Measurements from ENCODE around the gene F5.
A peak's percentile ranks its signal among the peaks of the same experiment; 100 is the strongest.

Gene F5

DNA sequence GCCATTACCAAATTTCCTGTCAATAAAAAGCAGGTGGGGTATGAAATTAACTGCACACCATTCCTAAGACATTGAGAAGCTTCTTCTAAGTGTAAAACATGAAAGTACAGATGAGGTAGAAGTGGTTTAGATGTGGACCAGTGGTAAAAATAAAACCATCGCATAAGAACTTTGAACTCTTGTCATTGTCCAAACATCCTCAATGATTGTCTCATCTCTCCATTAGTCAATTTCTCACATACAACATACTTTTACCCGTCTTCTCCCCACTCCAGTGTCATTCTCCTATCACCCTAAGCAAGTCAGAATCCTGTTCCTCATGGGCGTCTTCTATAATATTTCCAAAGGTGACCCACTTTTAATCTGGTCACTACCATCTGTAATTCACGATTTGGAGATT lies 76.2 kb downstream of the F5 start:
- no peak for DNase-seq
- no peak overlapping the region for H3K4me3 ChIP-seq (ENCODE audit: low read depth in 1 of 2, low read length in 2 of 2)
- no peaks in the 10 kb centered on the region for H3K36me3 ChIP-seq (ENCODE audit: insufficient read depth, low read length)
- TF ChIP-seq, protein P1, sequence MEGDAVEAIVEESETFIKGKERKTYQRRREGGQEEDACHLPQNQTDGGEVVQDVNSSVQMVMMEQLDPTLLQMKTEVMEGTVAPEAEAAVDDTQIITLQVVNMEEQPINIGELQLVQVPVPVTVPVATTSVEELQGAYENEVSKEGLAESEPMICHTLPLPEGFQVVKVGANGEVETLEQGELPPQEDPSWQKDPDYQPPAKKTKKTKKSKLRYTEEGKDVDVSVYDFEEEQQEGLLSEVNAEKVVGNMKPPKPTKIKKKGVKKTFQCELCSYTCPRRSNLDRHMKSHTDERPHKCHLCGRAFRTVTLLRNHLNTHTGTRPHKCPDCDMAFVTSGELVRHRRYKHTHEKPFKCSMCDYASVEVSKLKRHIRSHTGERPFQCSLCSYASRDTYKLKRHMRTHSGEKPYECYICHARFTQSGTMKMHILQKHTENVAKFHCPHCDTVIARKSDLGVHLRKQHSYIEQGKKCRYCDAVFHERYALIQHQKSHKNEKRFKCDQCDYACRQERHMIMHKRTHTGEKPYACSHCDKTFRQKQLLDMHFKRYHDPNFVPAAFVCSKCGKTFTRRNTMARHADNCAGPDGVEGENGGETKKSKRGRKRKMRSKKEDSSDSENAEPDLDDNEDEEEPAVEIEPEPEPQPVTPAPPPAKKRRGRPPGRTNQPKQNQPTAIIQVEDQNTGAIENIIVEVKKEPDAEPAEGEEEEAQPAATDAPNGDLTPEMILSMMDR (IDR thresholded peaks at IDR 0.05; ENCODE audit: borderline replicate concordance, extremely low read depth, low read length, poor library complexity, severe bottlenecking) = no peak
- no peak for TF ChIP-seq EZH2 (IDR thresholded peaks at IDR 0.05; ENCODE audit: borderline replicate concordance, low read depth, low read length, severe bottlenecking)
- no peak overlapping the region for H2AFZ ChIP-seq (ENCODE audit: low read depth, low read length)
- H3K27me3 ChIP-seq (ENCODE audit: insufficient read depth, low read length, poor library complexity) = no peaks in the 10 kb centered on the region
- ATAC-seq (ENCODE audit: insufficient read depth, low read depth) = no peak
- H3K9ac ChIP-seq (ENCODE audit: low read depth, low read length) = no peak overlapping the region
- no peak overlapping the region for H3K27ac ChIP-seq (ENCODE audit: low read length)
- H3K4me1 ChIP-seq (ENCODE audit: insufficient read depth, low read length) = peaks cover 13% of the 10 kb centered on the region
- H3K4me2 ChIP-seq (ENCODE audit: insufficient read depth, low read length) = no peak overlapping the region
- H4K20me1 ChIP-seq (ENCODE audit: insufficient read depth, low read length) = no peaks in the 10 kb centered on the region
- H3K9me3 ChIP-seq (ENCODE audit: insufficient read depth, low read length, severe bottlenecking) = no peaks in the 10 kb centered on the region
- no peaks in the 10 kb centered on the region for H3K79me2 ChIP-seq (ENCODE audit: insufficient read depth, low read length)

DNA sequence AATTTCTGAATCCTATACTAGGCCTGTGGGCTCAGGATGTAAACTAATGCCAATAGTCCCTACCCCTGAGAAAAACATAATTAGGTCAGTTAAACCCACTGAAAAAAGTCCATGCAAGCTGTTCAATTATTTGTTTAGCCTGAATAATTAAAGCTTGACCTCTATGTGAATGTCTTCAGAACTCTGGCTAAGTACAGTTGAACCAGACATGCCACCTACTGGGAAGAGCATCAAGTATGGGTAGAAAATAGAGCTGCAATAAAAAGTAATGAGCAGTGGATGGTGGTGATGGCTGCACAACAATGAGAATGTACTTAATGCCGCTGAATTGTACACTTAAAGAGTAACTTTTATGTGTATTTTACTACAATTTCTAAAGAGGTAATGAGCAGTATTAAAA lies 76.9 kb downstream of the F5 start:
- Histone ChIP-seq H4K20me1 (ENCODE audit: insufficient read depth, low read length) (no peaks in the 10 kb centered on the region), H3K4me1 (ENCODE audit: insufficient read depth, low read length) (peaks cover 13% of the 10 kb centered on the region), H3K79me2 (ENCODE audit: insufficient read depth, low read length) (no peaks in the 10 kb centered on the region), H2AFZ (ENCODE audit: low read depth, low read length) (no peak overlapping the region), H3K4me2 (ENCODE audit: insufficient read depth, low read length) (no peak overlapping the region), H3K9ac (ENCODE audit: low read depth, low read length) (no peak overlapping the region), H3K9me3 (ENCODE audit: insufficient read depth, low read length, severe bottlenecking) (no peaks in the 10 kb centered on the region), H3K36me3 (ENCODE audit: insufficient read depth, low read length) (no peaks in the 10 kb centered on the region), H3K27ac (ENCODE audit: low read length) (no peak overlapping the region), H3K27me3 (ENCODE audit: insufficient read depth, low read length, poor library complexity) (no peaks in the 10 kb centered on the region), H3K4me3 (ENCODE audit: low read depth in 1 of 2, low read length in 2 of 2) (no peak overlapping the region)
- no peak for DNase-seq
- ATAC-seq (ENCODE audit: insufficient read depth, low read depth) = no peak
- no peak for TF ChIP-seq EZH2 (IDR thresholded peaks at IDR 0.05; ENCODE audit: borderline replicate concordance, low read depth, low read length, severe bottlenecking)
- TF ChIP-seq, protein P1 (IDR thresholded peaks at IDR 0.05; ENCODE audit: borderline replicate concordance, extremely low read depth, low read length, poor library complexity, severe bottlenecking) = no peak

DNA sequence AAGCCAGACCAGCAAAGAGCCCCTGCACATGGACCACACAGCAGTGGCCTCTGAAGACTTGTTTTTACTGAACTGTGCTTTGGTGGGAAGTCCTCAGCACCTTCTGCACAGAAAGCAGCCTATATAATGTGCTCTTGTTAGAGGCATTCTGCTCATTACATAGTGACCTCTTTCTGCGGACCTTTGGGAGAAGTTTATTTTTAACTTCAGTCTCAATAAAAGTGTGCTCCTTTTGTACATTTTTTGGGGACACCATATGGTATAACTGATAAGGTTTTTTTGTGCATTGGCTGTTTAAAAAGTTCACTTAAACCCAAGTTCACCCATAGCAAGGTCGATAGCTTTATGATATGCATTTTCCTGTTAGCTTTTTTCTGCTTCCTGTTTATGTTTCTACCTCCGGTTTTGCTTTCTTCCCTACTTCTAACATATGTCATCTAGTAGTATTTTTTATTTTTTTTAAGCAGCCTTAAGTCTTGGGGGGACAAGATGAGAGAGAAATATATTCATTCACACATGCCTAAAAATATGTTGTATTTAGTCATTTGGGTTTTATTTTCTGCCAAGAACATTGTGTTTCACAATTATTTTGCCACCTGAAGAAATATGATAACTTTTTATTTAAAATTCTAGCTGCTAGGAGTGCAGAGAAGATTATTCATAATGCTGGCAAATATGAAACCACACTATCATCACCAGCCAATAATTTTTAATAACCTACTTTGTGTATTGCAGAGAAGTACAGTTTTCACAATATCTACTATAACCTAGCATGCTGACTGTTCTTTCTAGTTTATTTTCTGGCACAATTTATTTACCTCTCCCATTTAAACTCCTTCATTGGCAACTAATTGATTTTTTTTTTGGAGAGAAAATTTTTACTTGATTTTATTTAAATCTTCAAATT lies 77.6 kb downstream of the F5 start:
- ATAC-seq (ENCODE audit: insufficient read depth, low read depth) (peak; percentile 60; the same call in 1 of the 3 replicates), DNase-seq (no peak)
- peak overlapping the region; percentile 69 for H2AFZ ChIP-seq (ENCODE audit: low read depth, low read length)
- H3K9me3 ChIP-seq (ENCODE audit: insufficient read depth, low read length, severe bottlenecking) = no peaks in the 10 kb centered on the region
- H3K4me2 ChIP-seq (ENCODE audit: insufficient read depth, low read length) = peak overlapping the region; percentile 45
- no peaks in the 10 kb centered on the region for H3K27me3 ChIP-seq (ENCODE audit: insufficient read depth, low read length, poor library complexity)
- no peak overlapping the region for H3K9ac ChIP-seq (ENCODE audit: low read depth, low read length)
- peak overlapping the region; percentile 23; the same call in 1 of the 2 replicates for H3K27ac ChIP-seq (ENCODE audit: low read length)
- H3K4me1 ChIP-seq (ENCODE audit: insufficient read depth, low read length) = peaks cover 13% of the 10 kb centered on the region
- TF ChIP-seq EZH2 (IDR thresholded peaks at IDR 0.05; ENCODE audit: borderline replicate concordance, low read depth, low read length, severe bottlenecking) = no peak
- TF ChIP-seq, protein P1 (IDR thresholded peaks at IDR 0.05; ENCODE audit: borderline replicate concordance, extremely low read depth, low read length, poor library complexity, severe bottlenecking) = no peak
- H4K20me1 ChIP-seq (ENCODE audit: insufficient read depth, low read length) = no peaks in the 10 kb centered on the region
- H3K36me3 ChIP-seq (ENCODE audit: insufficient read depth, low read length) = no peaks in the 10 kb centered on the region
- no peaks in the 10 kb centered on the region for H3K79me2 ChIP-seq (ENCODE audit: insufficient read depth, low read length)
- no peak overlapping the region; a peak in 1 of 4 replicates for H3K4me3 ChIP-seq (ENCODE audit: low read depth in 1 of 2, low read length in 2 of 2)
